Fibroblast of pulmonary artery (primary cell): ENCODE measurements around the gene DHCR7.

Source experiments
- DNase-seq: peaks from one replicate; pipeline ENCODE4 v3.0.0-alpha.2; 2010; ENCODE audit warnings: low read depth
- H3K4me3 ChIP-seq: replicated peaks from 2 replicates; pipeline ENCODE4 v1.5.1; 2011; ENCODE audit warnings: low read depth, mild to moderate bottlenecking, control low read depth, low read length, moderate library complexity
- TF ChIP-seq, protein P1 (sequence below): IDR thresholded peaks from 2 replicates; pipeline ENCODE4 v1.5.1; 2011; ENCODE audit warnings: mild to moderate bottlenecking, control low read depth, low read length, inconsistent platforms; ENCODE audit errors: missing control alignments

DHCR7 gene

DNA sequence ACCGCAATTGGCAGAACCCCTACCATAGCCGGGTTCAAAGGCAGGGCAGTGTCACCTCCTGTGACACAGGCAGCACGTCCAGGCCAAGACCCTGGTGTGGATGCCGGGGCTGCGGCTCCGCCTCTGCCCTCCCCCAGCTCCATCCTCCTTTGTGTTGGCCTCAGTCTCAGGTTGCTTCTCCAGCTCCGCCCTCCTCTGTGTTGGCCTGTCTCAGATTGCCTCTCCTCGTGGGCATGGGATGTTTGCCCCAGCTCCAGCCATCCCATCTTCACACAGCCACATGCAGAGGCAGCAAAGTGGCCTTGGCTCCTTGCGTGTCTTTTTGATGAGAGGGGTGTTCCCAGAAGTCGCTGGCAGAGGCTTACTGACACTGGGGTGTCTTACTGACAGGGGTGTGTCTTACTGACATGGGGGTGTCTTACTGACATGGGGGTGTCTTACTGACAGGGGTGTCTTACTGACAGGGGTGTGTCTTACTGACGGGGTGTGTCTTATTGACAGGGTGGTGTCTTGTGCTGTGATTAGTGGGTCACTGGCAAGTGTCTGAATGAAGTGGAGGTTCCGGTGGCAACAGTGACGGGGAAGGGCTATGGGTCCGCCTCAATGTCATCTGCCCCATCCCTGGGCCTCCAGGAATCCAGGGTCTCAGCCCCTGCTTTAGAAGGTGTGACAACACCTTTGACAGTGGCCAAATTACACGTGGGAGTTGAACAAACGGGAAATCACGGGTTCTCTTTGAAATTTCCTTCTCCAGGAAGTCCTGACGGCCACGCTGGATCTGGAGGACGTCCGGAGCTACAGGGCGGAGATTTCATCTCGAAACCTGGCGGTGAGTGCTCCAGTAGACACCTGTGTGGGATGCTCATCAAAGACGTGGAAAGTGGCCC lies 29.7 kb upstream of the DHCR7 start:
- DNase-seq: no peak
- TF ChIP-seq, protein P1, sequence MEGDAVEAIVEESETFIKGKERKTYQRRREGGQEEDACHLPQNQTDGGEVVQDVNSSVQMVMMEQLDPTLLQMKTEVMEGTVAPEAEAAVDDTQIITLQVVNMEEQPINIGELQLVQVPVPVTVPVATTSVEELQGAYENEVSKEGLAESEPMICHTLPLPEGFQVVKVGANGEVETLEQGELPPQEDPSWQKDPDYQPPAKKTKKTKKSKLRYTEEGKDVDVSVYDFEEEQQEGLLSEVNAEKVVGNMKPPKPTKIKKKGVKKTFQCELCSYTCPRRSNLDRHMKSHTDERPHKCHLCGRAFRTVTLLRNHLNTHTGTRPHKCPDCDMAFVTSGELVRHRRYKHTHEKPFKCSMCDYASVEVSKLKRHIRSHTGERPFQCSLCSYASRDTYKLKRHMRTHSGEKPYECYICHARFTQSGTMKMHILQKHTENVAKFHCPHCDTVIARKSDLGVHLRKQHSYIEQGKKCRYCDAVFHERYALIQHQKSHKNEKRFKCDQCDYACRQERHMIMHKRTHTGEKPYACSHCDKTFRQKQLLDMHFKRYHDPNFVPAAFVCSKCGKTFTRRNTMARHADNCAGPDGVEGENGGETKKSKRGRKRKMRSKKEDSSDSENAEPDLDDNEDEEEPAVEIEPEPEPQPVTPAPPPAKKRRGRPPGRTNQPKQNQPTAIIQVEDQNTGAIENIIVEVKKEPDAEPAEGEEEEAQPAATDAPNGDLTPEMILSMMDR: no peak
- no peak overlapping the region for H3K4me3 ChIP-seq

DNA sequence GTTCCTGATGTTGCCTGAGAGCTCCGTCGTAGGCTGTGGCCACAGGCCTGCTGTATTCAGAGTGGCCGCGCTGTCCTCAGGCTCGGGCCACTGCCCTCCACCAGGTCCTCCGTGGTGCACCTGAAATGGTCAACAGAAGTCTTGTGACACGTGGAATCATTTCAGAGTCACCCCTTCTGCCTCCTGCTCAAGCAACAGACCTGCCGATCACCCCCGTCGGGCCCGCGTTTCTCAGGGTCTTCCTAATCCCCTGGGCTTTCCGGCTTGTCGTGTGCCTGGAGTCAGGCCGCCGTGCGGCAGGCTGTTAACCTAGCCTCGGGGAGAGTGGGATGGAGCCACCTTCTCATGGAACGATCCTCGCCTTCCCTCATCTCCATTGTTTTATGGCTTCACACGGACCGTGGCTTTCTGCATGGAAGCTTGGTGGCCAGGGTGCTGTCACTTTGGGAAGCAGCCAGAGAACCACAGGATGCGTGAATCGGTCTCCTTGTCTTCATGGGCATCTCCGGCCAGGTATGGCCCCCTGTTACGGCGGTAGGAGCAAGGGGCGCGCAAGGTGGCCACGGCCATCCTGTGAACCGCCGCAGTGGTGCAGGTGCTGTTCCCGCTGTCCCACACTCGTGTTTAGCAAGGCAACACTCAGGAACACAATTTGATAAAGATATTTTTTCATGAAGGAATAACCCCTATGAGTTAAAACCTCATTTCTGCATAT lies 28.9 kb upstream of the DHCR7 start:
- TF ChIP-seq, protein P1: no peak
- no peak overlapping the region for H3K4me3 ChIP-seq
- DNase-seq: no peak

DNA sequence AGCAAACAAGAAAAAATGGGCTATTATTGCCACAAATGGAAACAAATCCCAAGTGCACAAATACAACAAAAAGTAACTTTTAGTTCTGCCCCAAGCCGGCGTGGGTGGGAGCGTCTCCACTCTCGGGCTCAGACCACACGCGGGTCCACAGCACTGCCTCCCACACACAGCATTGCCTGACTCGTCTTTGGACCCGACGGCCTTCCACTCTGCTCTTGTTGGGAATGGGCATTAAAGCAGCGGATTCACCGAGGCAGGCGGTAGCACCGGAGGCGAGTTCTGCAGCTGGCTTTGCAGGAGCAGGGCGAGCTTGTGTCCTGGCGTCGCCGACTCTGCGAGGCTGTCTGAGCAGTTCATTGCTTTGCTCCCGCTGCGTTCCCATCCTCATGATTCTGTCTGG lies 27.8 kb upstream of the DHCR7 start:
- DNase-seq: no peak

DNA sequence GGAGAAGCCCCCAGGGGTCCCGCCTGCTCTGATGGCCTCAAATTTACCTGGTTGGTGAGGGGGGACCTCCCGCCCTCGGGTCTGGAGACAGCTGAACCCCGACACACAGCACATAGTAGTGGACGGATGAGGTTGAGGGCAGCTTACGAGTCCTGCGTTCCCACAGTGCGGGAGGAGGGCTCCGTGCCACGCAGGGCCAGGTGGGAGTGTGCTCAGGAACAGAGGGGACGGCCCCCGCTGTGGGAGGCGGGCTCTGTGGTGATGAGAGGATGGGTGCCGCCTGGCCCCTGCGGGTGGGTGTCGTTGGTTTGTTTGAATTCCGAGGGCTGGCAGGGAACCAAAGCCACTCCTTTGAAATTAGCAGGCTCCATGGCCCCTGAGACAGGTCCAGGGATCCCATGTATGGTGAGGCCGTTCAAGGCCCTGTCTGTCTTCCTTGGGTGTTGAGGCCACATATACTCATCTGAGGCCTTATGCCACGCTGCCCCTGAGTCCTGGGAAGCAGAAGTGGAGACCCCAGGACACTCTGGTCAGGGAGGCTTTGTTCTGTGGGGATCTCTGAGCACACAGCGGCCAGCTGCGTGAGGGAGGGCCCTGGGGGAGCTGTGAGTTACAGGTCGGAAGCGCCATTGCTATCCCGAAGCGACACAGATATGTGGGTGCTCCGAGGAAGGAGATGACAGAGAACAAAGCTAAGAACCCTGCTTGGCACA lies 26.7 kb upstream of the DHCR7 start:
- no peak overlapping the region for H3K4me3 ChIP-seq
- TF ChIP-seq, protein P1: no peak
- DNase-seq: no peak

More for the DNA sequence above, 27.8 kb upstream of the DHCR7 start:
- no peak overlapping the region for H3K4me3 ChIP-seq
- TF ChIP-seq, protein P1: no peak

DNA sequence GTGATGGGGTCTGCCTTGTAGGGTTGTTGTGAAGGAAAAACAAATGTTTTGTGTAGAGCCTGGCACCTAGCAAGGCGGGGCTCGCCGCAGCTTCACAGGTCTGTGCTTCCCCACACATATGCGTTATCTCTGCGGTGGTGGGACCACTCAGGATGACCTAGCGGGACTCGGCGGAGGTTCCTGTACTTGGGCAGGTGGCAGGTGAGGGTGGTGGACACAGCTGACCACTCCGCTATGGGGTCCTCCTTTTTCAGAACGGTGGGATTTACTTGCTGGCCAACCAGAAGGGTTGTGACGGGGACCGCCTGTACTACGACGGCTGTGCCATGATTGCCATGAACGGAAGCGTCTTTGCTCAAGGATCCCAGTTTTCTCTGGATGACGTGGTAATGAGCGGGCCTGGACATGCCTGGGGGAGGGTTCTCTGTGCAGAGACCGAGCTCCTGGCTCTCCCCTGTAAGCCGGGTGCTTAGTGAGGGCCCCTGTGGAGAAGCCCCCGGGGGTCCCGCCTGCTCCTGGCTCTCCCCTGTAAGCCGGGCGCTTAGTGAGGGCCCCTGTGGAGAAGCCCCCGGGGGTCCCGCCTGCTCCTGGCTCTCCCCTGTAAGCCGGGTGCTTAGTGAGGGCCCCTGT lies 26.1 kb upstream of the DHCR7 start:
- DNase-seq: no peak
- H3K4me3 ChIP-seq: no peak overlapping the region
- TF ChIP-seq, protein P1: no peak

DNA sequence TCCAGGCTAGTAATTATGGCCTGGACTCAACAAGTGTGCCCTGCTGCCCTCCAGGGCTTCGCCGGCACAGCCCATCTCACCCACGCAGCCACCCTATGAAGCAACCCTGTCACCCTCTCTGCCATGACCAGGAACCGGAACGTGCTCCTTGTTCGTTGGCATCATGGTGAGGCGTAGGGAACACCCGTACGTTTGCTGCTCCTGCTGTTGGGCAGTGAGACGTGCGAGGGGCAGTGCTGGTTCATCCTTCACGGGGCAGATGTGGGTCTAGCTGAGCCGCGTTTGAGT lies 25.5 kb upstream of the DHCR7 start:
- TF ChIP-seq, protein P1: no peak
- no peak for DNase-seq
- H3K4me3 ChIP-seq: no peak overlapping the region
